Measurements from ENCODE around the gene CD40. TPM values are rescaled to one million over a fixed set of nuclear protein-coding genes. Genes with fewer than 3 reads are reported as not detected.
A peak's percentile ranks its signal among the peaks of the same experiment; 100 is the strongest.

The CD40 gene
- total RNA-seq, 4 donors from 2014 or later = 7.2 to 13.0 (median 8.2) TPM

GRCh38 chr20:46126440-46127056 lies 8.4 kb downstream of the CD40 start:
- H3K9me3 ChIP-seq = no peaks in the 10 kb centered on the region
- in situ Hi-C loops (cut with MboI; ENCODE audit: low sequenced_read_pairs in 4 of 4) (loop anchor here in 2 of 4 donors (10.0 to 25.0 kb wide), 2 partner anchors 211 to 228 kb away; no protein-coding TSS in a partner anchor), intact Hi-C loops (cut with DNase I; ENCODE audit: low total_unique reads) (no loop called here)
- H3K4me3 ChIP-seq = no peak overlapping the region
- H3K36me3 ChIP-seq = no peaks in the 10 kb centered on the region
- DNase-seq (peak in 1 of 2 donors; percentile 3), ATAC-seq (no peak)
- H3K27me3 ChIP-seq = no peaks in the 10 kb centered on the region
- no peak for TF ChIP-seq POLR2A (IDR thresholded peaks at IDR 0.05)
- TF ChIP-seq CTCF (IDR thresholded peaks at IDR 0.05 in 4 of 5, conservative IDR thresholded peaks at IDR 0.05 in 1 of 5) = no peak
- H3K27ac ChIP-seq = no peak overlapping the region
- peaks cover 5 to 11% of the 10 kb centered on the region in 2 donors for H3K4me1 ChIP-seq

GRCh38 chr20:46127396-46128010 lies 9.4 kb downstream of the CD40 start:
- no peak for ATAC-seq
- DNase-seq = no peak
- in situ Hi-C loops (cut with MboI; ENCODE audit: low sequenced_read_pairs in 4 of 4) (loop anchor here in 2 of 4 donors (10.0 to 25.0 kb wide), 2 partner anchors 210 to 227 kb away; no protein-coding TSS in a partner anchor), intact Hi-C loops (cut with DNase I; ENCODE audit: low total_unique reads) (no loop called here)
- no peak for TF ChIP-seq CTCF (IDR thresholded peaks at IDR 0.05 in 4 of 5, conservative IDR thresholded peaks at IDR 0.05 in 1 of 5)
- TF ChIP-seq POLR2A (IDR thresholded peaks at IDR 0.05) = no peak
- Histone ChIP-seq H3K4me3 (no peak overlapping the region), H3K9me3 (no peaks in the 10 kb centered on the region), H3K27me3 (no peaks in the 10 kb centered on the region), H3K27ac (no peak overlapping the region), H3K36me3 (no peaks in the 10 kb centered on the region), H3K4me1 (peaks cover 5 to 7% of the 10 kb centered on the region in 2 donors)

GRCh38 chr20:46128310-46129151 lies 10.4 kb downstream of the CD40 start:
- Histone ChIP-seq H3K4me3 (no peak overlapping the region), H3K4me1 (peaks cover 5 to 7% of the 10 kb centered on the region in 2 donors), H3K27ac (no peak overlapping the region), H3K9me3 (no peaks in the 10 kb centered on the region), H3K27me3 (no peaks in the 10 kb centered on the region), H3K36me3 (no peaks in the 10 kb centered on the region)
- intact Hi-C loops (cut with DNase I; ENCODE audit: low total_unique reads) = no loop called here
- TF ChIP-seq POLR2A (IDR thresholded peaks at IDR 0.05) (no peak), CTCF (IDR thresholded peaks at IDR 0.05 in 4 of 5, conservative IDR thresholded peaks at IDR 0.05 in 1 of 5) (peak; percentile 50 to 63 (median 56))
- ATAC-seq (no peak), DNase-seq (peak in 1 of 2 donors; percentile 12)
- in situ Hi-C loops (cut with MboI; ENCODE audit: low sequenced_read_pairs in 4 of 4) = loop anchor here in 2 of 4 donors (10.0 to 25.0 kb wide), 2 partner anchors 209 to 226 kb away; no protein-coding TSS in a partner anchor

- H3K4me3 ChIP-seq = no peak overlapping the region
- no peaks in the 10 kb centered on the region for H3K36me3 ChIP-seq
- no peak overlapping the region for H3K27ac ChIP-seq
- intact Hi-C loops (cut with DNase I; ENCODE audit: low total_unique reads) (loop anchor here (5.0 kb wide), 1 partner anchor 42 kb away; no protein-coding TSS in a partner anchor), in situ Hi-C loops (cut with MboI; ENCODE audit: low sequenced_read_pairs in 4 of 4) (loop anchor here in 3 of 4 donors (10.0 to 25.0 kb wide), 4 partner anchors 125 to 225 kb away; no protein-coding TSS in a partner anchor)
- no peaks in the 10 kb centered on the region for H3K27me3 ChIP-seq
- peak in 1 of 2 donors; percentile 3 for DNase-seq
- TF ChIP-seq POLR2A (IDR thresholded peaks at IDR 0.05) (no peak), CTCF (IDR thresholded peaks at IDR 0.05 in 4 of 5, conservative IDR thresholded peaks at IDR 0.05 in 1 of 5) (no peak)
- no peaks in the 10 kb centered on the region for H3K9me3 ChIP-seq
- no peak for ATAC-seq
- peaks cover 5 to 7% of the 10 kb centered on the region in 2 donors for H3K4me1 ChIP-seq
Measured at GRCh38 chr20:46129955-46130481, 11.9 kb downstream of the CD40 start.

All from gastrocnemius medialis (tissue), 4 donors.